ENCODE data around the gene TM9SF2.
"Not testable (repeated sequence)": the region's sequence is repeated elsewhere in the genome, so short reads cannot be mapped to it uniquely, and the experiment has no call there.

The TM9SF2 gene

DNA sequence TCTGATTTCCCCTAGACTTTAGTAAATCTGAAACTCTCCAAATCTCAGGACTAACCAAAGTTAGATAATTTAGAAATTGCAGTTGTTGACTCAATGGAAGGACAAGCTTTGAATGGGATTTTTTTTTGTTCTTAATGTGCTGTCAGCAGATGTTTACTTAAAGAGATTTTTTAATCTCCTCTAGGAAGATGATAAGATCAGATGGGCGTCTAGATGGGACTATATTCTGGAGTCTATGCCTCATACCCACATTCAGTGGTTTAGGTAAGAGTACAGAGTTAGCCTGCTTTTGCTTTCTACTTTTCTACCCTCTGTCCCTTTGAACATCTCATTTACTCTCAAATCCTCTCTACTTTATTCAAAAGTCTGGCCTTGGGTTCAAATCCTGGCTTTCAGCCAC is 39.3 kb downstream of the TM9SF2 start:
- DNase-seq, result no peak

DNA sequence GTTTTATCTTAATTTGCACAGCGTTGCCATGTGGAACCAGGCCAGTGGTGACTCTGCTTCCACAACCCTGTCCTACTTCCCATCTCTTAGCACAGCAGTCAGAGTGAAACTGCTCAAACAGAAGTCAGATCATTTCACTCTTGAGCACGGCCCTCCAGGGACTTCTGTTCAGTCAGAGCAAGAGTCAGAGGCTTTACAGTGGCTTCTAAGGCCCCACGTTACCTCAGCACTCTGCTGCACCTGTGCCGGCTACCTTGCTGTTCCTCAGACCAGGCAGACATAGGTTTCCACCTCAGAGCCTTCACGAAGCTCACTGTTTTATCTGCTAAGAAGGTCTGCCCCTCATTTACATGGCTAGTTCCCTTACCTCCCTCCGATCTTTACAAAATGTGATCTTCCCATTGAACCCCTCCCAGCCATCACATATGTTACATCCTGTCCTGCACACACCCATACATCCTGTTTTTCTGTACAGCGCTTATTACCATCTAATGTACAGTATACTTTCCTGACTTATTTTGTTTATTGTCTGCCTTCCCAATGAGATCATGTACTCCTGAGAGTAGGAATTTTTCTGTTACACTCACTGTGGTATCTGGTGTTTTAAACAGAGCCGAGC is 41.6 kb downstream of the TM9SF2 start:
- DNase-seq, result no peak

DNA sequence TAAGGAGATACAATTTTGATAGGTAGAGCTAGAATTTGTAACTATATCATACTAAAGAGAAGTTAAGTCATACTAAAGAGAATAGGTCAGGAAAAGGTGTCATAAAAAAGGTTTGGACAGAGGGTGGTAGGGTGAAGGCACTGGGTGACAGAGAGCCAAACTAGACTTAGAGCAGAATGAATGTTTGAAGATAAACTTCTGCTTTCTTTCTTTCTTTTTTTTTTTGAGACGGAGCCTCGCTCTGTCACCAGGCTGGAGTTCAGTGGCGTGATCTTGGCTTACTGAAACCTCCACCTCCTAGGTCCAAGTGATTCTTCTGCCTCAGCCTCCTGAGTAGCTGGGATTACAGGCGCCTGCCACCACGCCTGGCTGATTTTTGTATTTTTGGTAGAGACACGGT is 44.1 kb downstream of the TM9SF2 start:
- DNase-seq, result no peak

DNA sequence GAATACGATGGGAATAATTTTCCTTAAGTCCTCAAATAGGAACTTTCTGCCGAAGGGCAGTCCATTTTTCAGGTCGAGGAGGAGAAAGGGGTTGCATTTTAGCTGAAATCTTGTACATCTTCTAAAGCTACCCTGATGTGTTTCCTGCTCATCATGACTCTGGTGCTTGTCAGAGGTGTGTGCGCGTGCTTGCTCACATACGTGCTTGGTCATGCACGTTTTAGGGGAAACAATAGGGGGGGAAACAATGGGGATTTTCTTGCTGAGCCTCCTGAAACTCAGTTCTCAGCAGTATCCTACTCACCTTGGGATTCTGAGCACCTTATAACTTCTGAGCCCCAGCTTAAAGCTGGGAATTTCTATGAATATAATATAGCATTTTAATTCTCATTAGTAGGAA is 44.7 kb downstream of the TM9SF2 start:
- DNase-seq, result no peak

DNA sequence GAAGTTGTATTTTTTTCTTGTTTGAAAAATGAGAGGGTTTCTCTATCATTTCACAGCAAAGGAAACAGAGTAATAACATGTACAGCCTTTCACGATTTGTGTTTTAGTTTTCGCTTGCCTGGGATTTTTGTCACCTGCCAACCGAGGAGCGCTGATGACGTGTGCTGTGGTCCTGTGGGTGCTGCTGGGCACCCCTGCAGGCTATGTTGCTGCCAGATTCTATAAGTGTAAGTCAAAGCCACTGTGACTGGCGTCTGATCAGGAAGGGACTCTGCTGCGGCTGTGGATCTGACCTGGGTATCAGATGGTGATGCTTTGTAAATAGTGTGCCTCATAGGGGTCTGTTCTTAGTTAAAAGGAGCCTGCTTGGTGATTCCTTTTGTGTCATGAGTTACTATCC is 45.6 kb downstream of the TM9SF2 start:
- DNase-seq, result no peak

GRCh38 chr13:99548448-99548847 is 47.2 kb downstream of the TM9SF2 start:
- no peak for DNase-seq

- DNase-seq, result no peak
Observed at GRCh38 chr13:99553033-99553432, 51.8 kb downstream of the TM9SF2 start.

- no peak for DNase-seq
Observed at GRCh38 chr13:99555149-99555548, 53.9 kb downstream of the TM9SF2 start.

DNA sequence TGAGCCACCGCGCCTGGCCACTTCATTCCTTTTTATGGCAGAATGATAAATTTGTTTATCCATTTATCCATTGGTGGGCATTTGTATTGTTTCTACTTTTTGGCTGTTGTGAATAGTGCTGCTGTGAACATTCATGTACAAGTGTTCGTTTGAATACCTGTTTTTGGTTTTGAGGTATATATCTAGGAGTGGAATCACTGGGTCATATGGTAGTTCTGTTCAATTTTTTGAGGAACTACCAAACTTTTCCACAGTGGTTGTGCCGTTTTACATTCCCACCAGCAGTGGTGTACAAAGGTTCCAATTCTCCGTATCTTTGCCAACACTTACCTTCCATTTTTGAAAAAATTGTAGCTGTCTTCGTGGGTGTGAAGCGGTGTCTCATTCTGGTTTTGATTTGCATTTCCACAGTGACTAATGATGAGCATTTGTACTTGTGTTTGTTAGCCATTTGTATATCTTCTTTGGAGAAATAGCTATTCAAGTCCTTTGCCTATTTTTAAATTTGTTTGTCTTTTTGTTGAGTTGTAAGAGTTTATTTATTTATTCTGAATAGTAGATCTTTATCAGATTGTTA is 55.7 kb downstream of the TM9SF2 start:
- no peak for DNase-seq

GRCh38 chr13:99558570-99559180 is 57.4 kb downstream of the TM9SF2 start:
- no peak for DNase-seq

GRCh38 chr13:99559560-99559959 is 58.3 kb downstream of the TM9SF2 start:
- DNase-seq, result no peak

DNA sequence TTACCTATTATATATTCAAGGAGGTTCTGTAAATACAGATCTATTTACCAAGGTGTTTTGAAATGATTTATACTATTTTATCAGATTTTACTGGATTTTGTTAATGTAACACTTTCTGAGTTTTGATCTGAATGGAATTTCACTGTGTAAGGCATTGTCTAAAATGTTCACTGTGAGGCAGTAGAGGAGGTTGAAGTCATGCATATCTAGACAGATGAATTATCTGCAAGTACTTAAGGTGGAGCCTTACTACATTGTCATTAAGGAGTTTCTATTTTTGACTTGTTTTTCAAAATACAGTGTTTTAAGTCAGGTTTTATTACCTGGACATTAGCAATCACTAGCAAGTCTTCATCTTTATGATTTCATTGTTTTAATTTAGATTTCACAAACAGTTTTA is 62.1 kb downstream of the TM9SF2 start:
- DNase-seq, result no peak

- no peak for DNase-seq
Observed at GRCh38 chr13:99564386-99564785, 63.1 kb downstream of the TM9SF2 start.

- DNase-seq, result no peak
Observed at GRCh38 chr13:99565478-99566124, 64.3 kb downstream of the TM9SF2 start.

GRCh38 chr13:99566125-99567083 is 65.1 kb downstream of the TM9SF2 start:
- no peak for DNase-seq

DNA sequence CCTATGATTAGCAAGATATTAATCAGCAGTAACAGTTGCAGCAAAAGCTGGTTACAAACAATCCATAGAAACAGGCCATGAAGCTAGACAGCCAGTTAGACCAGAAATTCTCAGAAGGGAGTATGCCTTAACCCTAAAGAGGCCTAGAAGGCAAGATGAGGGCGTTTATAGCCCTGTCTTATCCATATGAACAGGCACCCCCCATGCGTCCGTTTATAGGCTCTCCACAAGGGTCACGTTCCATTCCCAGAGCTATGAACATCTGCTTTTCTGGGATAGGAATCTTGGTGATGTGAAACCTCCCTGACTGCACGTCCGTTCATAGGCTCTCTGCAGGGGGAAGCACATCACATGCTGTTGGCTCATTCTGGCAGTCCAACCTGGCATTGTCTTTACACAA is 67.6 kb downstream of the TM9SF2 start:
- not testable (repeated sequence) for DNase-seq

GRCh38 chr13:99572131-99572530 is 70.9 kb downstream of the TM9SF2 start:
- no peak for DNase-seq

- DNase-seq, result no peak
Observed at GRCh38 chr13:99572921-99573320, 71.6 kb downstream of the TM9SF2 start.

DNA sequence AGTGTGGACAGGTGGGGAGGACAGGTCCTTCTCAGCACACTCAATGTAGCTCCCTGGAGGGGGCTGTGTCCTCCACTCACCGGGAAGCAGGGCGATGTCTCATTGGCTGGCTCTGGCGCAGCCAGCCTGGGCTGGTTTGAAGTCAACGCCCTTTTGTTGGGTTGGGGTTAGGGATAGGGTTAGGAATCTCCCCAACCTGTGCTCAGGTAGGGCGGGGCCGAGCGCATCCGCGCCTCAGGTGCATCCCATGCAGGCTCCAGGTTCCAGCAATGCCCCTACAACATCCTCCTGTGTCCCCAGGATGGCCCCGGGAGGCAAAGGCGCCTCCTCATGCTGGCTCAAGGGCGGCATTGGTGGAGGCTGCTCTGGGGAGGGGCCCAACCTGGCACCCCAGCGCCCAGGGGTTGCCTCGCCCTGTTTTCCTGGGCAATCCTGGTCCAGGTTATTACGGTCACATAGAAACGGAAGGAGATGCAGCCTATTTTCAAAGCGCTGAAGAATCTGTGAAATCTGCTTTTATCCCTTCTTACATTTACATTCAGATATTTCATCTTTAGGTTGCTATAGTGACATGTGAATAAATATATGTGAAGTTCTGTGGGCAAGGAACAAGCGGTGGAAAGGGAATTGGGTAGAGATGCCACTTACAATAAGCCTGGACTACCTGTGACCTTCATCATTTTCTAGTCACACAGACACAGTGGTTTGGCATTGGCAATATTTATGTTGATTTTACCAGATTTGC is 74.3 kb downstream of the TM9SF2 start:
- no peak for DNase-seq

DNA sequence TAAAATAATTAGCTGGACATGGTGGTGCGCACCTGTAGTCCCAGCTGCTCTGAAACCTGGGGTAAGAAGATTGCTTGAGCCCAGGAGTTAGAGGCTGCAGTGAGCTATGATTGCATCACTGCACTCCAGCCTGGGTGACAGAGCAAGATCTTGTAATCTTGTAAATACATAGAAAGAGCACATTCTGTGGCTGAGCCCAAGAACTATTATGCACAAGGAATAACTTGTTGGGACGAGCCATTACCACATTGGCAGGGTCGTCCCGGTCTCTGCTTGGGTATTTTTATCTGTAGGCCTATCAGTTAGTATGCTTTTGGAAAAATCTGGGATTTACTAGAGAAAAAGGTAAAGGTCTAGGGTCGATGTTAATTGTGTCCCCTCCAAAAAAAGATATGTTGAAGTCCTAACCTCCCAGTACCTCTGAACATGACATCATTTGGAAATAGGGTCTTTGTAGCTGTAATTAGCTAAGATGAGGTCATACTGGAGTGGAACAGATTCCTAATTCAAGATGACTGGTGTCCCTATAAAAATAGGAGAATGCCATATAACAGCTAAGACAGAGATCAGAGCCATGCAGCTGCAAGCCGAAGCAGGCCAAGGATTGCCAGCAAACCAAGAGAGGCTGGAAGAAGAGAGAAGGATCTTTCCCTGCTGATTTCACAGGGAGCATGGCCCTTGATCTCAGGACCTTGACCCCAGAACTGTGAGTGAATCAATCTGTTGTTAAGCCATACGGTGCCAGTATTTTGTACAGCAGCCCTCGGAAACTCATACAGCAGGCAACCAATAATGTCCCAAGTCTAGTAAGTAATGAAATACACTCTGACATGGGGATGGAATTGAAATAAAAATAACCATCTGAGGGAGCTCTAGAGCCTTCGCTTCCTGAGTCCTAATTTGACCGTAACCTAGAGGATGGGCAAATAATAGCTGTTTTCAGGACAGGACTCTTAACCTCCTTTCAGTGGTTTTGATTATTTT is 77.0 kb downstream of the TM9SF2 start:
- DNase-seq, result no peak
